ENCODE measurements around the gene PDE6A. TPM values are rescaled to one million over a fixed set of nuclear protein-coding genes. Genes with fewer than 3 reads are reported as not detected.

PDE6A gene
- total and polyA plus RNA-seq, 9 of the 15 experiments (the other 6 are each of a cell fraction or from before 2014, with no cell fraction given), result 0.01 to 0.04 (median 0.01) TPM; not detected in 6

DNA sequence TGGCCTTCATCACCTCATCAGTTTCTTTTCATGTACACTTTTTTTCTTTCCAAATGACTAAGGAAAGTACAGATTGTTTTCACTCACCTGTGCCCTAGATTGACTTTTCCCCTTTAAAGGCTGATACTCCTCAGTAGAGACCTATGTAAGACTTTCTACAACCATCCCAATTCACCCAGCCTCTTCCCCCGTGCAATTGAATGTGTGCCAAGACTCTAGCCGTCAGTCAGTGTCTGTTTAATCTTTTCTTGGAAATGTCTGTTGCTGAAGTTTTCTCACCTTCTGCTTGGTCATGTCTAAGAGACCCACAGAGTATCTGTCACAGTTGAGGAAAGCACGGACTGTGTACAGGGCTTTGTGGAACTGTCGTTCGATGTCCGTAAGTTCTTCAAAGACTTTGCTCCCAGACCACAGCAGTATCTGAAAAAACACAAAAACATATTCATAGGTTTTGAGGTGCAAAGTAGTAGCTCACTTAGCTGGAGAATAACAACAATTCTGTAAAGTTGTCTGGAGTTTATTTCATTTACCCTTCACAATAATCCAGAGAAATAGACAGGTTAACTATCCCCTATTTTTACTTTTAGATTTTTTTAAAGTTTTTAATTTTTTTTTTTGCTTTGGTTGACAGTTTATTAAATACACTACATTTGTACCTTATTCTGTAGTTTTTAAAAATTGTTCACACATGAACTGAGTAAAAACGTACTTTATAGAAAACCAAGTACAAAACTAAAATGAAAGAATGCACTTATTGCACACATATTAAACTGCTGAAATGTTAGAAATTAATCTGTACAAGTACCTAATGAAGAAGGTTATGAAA is 13.6 kb downstream of the PDE6A start (continued):
- TF ChIP-seq, protein P1, sequence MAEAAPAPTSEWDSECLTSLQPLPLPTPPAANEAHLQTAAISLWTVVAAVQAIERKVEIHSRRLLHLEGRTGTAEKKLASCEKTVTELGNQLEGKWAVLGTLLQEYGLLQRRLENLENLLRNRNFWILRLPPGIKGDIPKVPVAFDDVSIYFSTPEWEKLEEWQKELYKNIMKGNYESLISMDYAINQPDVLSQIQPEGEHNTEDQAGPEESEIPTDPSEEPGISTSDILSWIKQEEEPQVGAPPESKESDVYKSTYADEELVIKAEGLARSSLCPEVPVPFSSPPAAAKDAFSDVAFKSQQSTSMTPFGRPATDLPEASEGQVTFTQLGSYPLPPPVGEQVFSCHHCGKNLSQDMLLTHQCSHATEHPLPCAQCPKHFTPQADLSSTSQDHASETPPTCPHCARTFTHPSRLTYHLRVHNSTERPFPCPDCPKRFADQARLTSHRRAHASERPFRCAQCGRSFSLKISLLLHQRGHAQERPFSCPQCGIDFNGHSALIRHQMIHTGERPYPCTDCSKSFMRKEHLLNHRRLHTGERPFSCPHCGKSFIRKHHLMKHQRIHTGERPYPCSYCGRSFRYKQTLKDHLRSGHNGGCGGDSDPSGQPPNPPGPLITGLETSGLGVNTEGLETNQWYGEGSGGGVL (CRISPR knock-in tag; IDR thresholded peaks at IDR 0.05), result no peak
- TF ChIP-seq HDAC2 (IDR thresholded peaks at IDR 0.05), result no peak
- TF ChIP-seq SAP30 (IDR thresholded peaks at IDR 0.05; ENCODE audit: borderline replicate concordance, insufficient read depth, low read depth, low read length, poor library complexity, severe bottlenecking), result no peak
- TF ChIP-seq RFX1 (IDR thresholded peaks at IDR 0.05), result no peak
- TF ChIP-seq, protein P2, sequence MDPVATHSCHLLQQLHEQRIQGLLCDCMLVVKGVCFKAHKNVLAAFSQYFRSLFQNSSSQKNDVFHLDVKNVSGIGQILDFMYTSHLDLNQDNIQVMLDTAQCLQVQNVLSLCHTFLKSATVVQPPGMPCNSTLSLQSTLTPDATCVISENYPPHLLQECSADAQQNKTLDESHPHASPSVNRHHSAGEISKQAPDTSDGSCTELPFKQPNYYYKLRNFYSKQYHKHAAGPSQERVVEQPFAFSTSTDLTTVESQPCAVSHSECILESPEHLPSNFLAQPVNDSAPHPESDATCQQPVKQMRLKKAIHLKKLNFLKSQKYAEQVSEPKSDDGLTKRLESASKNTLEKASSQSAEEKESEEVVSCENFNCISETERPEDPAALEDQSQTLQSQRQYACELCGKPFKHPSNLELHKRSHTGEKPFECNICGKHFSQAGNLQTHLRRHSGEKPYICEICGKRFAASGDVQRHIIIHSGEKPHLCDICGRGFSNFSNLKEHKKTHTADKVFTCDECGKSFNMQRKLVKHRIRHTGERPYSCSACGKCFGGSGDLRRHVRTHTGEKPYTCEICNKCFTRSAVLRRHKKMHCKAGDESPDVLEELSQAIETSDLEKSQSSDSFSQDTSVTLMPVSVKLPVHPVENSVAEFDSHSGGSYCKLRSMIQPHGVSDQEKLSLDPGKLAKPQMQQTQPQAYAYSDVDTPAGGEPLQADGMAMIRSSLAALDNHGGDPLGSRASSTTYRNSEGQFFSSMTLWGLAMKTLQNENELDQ (CRISPR knock-in tag; IDR thresholded peaks at IDR 0.05; ENCODE audit: borderline replicate concordance), result no peak
- no peak for TF ChIP-seq MAFF (IDR thresholded peaks at IDR 0.05; ENCODE audit: low read length)
- no peak for TF ChIP-seq ZNF274 (IDR thresholded peaks at IDR 0.05; ENCODE audit: borderline replicate concordance, low read depth, low read length)
- TF ChIP-seq, protein P3, sequence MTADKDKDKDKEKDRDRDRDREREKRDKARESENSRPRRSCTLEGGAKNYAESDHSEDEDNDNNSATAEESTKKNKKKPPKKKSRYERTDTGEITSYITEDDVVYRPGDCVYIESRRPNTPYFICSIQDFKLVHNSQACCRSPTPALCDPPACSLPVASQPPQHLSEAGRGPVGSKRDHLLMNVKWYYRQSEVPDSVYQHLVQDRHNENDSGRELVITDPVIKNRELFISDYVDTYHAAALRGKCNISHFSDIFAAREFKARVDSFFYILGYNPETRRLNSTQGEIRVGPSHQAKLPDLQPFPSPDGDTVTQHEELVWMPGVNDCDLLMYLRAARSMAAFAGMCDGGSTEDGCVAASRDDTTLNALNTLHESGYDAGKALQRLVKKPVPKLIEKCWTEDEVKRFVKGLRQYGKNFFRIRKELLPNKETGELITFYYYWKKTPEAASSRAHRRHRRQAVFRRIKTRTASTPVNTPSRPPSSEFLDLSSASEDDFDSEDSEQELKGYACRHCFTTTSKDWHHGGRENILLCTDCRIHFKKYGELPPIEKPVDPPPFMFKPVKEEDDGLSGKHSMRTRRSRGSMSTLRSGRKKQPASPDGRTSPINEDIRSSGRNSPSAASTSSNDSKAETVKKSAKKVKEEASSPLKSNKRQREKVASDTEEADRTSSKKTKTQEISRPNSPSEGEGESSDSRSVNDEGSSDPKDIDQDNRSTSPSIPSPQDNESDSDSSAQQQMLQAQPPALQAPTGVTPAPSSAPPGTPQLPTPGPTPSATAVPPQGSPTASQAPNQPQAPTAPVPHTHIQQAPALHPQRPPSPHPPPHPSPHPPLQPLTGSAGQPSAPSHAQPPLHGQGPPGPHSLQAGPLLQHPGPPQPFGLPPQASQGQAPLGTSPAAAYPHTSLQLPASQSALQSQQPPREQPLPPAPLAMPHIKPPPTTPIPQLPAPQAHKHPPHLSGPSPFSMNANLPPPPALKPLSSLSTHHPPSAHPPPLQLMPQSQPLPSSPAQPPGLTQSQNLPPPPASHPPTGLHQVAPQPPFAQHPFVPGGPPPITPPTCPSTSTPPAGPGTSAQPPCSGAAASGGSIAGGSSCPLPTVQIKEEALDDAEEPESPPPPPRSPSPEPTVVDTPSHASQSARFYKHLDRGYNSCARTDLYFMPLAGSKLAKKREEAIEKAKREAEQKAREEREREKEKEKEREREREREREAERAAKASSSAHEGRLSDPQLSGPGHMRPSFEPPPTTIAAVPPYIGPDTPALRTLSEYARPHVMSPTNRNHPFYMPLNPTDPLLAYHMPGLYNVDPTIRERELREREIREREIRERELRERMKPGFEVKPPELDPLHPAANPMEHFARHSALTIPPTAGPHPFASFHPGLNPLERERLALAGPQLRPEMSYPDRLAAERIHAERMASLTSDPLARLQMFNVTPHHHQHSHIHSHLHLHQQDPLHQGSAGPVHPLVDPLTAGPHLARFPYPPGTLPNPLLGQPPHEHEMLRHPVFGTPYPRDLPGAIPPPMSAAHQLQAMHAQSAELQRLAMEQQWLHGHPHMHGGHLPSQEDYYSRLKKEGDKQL (CRISPR knock-in tag; IDR thresholded peaks at IDR 0.05; ENCODE audit: borderline replicate concordance), result no peak
- TF ChIP-seq FIP1L1 (IDR thresholded peaks at IDR 0.05; ENCODE audit: low read depth, low read length, poor library complexity, severe bottlenecking), result no peak
- TF ChIP-seq, protein P4, sequence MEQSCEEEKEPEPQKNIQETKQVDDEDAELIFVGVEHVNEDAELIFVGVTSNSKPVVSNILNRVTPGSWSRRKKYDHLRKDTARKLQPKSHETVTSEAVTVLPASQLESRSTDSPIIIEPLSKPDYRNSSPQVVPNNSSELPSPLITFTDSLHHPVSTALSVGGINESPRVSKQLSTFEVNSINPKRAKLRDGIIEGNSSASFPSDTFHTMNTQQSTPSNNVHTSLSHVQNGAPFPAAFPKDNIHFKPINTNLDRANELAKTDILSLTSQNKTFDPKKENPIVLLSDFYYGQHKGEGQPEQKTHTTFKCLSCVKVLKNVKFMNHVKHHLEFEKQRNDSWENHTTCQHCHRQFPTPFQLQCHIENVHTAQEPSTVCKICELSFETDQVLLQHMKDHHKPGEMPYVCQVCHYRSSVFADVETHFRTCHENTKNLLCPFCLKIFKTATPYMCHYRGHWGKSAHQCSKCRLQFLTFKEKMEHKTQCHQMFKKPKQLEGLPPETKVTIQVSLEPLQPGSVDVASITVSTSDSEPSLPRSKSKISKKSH (CRISPR knock-in tag; IDR thresholded peaks at IDR 0.05), result no peak
- TF ChIP-seq TEAD4 (IDR thresholded peaks at IDR 0.05; ENCODE audit: low read length), result no peak
- no peak for TF ChIP-seq TEAD4 (CRISPR knock-in tag; IDR thresholded peaks at IDR 0.05; ENCODE audit: borderline replicate concordance)
- no peak for TF ChIP-seq NR1H2 (CRISPR knock-in tag; IDR thresholded peaks at IDR 0.05)
- TF ChIP-seq PCBP1 (IDR thresholded peaks at IDR 0.05; ENCODE audit: low read depth, low read length, poor library complexity, severe bottlenecking), result no peak
- TF ChIP-seq HMG20B (CRISPR knock-in tag; IDR thresholded peaks at IDR 0.05), result no peak
- peak; percentile 80 for TF ChIP-seq BCOR (IDR thresholded peaks at IDR 0.05)
